Trophoblast cell (in vitro differentiated cells and primary cell): Measurements from ENCODE around the gene KLK2.

Experiments used
- DNase-seq, 2 donors: peaks; one replicate each; pipeline ENCODE4 v3.0.0-alpha.2; 2016
- H2AFZ ChIP-seq: 2 replicates; pipeline ENCODE4 v1.6.1; 2013; ENCODE audit warnings: low read length, moderate library complexity, mild to moderate bottlenecking; ENCODE audit not compliant: insufficient read depth, poor library complexity
- H2AK5ac ChIP-seq: 2 replicates; pipeline ENCODE4 v1.6.1; 2013; ENCODE audit warnings: mild to moderate bottlenecking, low read length
- H2BK120ac ChIP-seq: 2 replicates; pipeline ENCODE4 v1.6.1; 2013; ENCODE audit warnings: low read length, mild to moderate bottlenecking, moderate library complexity; ENCODE audit not compliant: insufficient read depth, poor library complexity
- H2BK12ac ChIP-seq: 2 replicates; pipeline ENCODE4 v1.6.1; 2013; ENCODE audit warnings: mild to moderate bottlenecking, low read length, moderate library complexity
- H2BK5ac ChIP-seq: 2 replicates; pipeline ENCODE4 v1.6.1; 2013; ENCODE audit warnings: low read length, low read depth, moderate library complexity, mild to moderate bottlenecking; ENCODE audit not compliant: poor library complexity
- H3K14ac ChIP-seq: 2 replicates; pipeline ENCODE4 v1.6.1; 2013; ENCODE audit warnings: mild to moderate bottlenecking, low read length
- H3K18ac ChIP-seq: 2 replicates; pipeline ENCODE4 v1.6.1; 2013; ENCODE audit warnings: mild to moderate bottlenecking, low read length
- H3K23ac ChIP-seq: 2 replicates; pipeline ENCODE4 v1.6.1; 2013; ENCODE audit warnings: low read length
- H3K27ac ChIP-seq: 2 replicates; pipeline ENCODE4 v1.5.1; 2013; ENCODE audit warnings: low read depth, mild to moderate bottlenecking, inconsistent platforms, low read length, moderate library complexity
- H3K27me3 ChIP-seq: 2 replicates; pipeline ENCODE4 v1.6.1; 2013; ENCODE audit warnings: inconsistent platforms, mild to moderate bottlenecking, low read length, moderate library complexity; ENCODE audit not compliant: insufficient read depth
- H3K36me3 ChIP-seq, 2 experiments: 1 replicate in 1 of 2; 2 replicates in 1 of 2; pipeline ENCODE4 v1.6.1; 2013; ENCODE audit warnings: low read length in 2 of 2, mild to moderate bottlenecking in 2 of 2, moderate library complexity in 1 of 2; ENCODE audit not compliant: insufficient read depth in 2 of 2, control insufficient read depth in 1 of 2
- H3K4ac ChIP-seq: 2 replicates; pipeline ENCODE4 v1.6.1; 2013; ENCODE audit warnings: low read depth, mild to moderate bottlenecking, low read length, moderate library complexity
- H3K4me1 ChIP-seq, 2 experiments: 1 replicate in 1 of 2; 2 replicates in 1 of 2; pipeline ENCODE4 v1.6.1; 2013; ENCODE audit warnings: low read length in 2 of 2, mild to moderate bottlenecking in 2 of 2, moderate library complexity in 1 of 2; ENCODE audit not compliant: insufficient read depth in 2 of 2, control insufficient read depth in 1 of 2
- H3K4me2 ChIP-seq: 2 replicates; pipeline ENCODE4 v1.6.1; 2013; ENCODE audit warnings: inconsistent platforms, mild to moderate bottlenecking, low read length, moderate library complexity
- H3K4me3 ChIP-seq: 2 replicates; pipeline ENCODE4 v1.5.1; 2013; ENCODE audit warnings: mild to moderate bottlenecking, low read depth, low read length, inconsistent platforms
- H3K79me1 ChIP-seq: one replicate; pipeline ENCODE4 v1.6.1; 2013; ENCODE audit warnings: low read length
- H3K79me2 ChIP-seq: 2 replicates; pipeline ENCODE4 v1.6.1; 2013; ENCODE audit warnings: low read length, mild to moderate bottlenecking; ENCODE audit not compliant: control insufficient read depth, insufficient read depth, poor library complexity
- H3K9ac ChIP-seq: 2 replicates; pipeline ENCODE4 v1.6.1; 2013; ENCODE audit warnings: mild to moderate bottlenecking, low read length
- H3K9me3 ChIP-seq: 2 replicates; pipeline ENCODE4 v1.6.1; 2013; ENCODE audit warnings: low read depth, mild to moderate bottlenecking, control low read depth, inconsistent platforms, low read length; ENCODE audit not compliant: insufficient read depth
- H4K12ac ChIP-seq: 2 replicates; pipeline ENCODE4 v1.6.1; 2013; ENCODE audit warnings: low read depth, mild to moderate bottlenecking, low read length, moderate library complexity
- H4K8ac ChIP-seq: 2 replicates; pipeline ENCODE4 v1.6.1; 2013; ENCODE audit warnings: low read depth, mild to moderate bottlenecking, low read length, moderate library complexity
- H4K91ac ChIP-seq: one replicate; pipeline ENCODE4 v1.6.1; 2013; ENCODE audit warnings: low read depth, mild to moderate bottlenecking, low read length, moderate library complexity
- WGBS: extraction: QIAGEN DNeasy Blood & Tissue Kit; methylation state at CpG from one replicate; pipeline ENCODE4 v1.1.7; 2013; ENCODE audit warnings: missing lambda C conversion rate; ENCODE audit not compliant: insufficient read length, insufficient coverage; ENCODE audit errors: extremely low coverage; 5-methylcytosine and 5-hydroxymethylcytosine counted together

Gene KLK2

GRCh38 chr19:50877338-50877737 lies 4.1 kb downstream of the KLK2 start:
- Histone ChIP-seq H2BK12ac (no peak overlapping the region), H3K27me3 (no peaks in the 10 kb centered on the region), H3K4me3 (peak overlapping the region; percentile 15), H3K79me1 (no peaks in the 10 kb centered on the region), H2BK120ac (no peak overlapping the region), H4K12ac (no peak overlapping the region), H3K36me3 (no peaks in the 10 kb centered on the region), H3K9ac (no peak overlapping the region), H3K23ac (no peak overlapping the region), H4K91ac (no peak overlapping the region), H3K27ac (no peak overlapping the region), H3K4ac (no peak overlapping the region), H3K4me1 (no peaks in the 10 kb centered on the region), H2AFZ (no peak overlapping the region), H4K8ac (no peak overlapping the region), H3K9me3 (peaks cover 8% of the 10 kb centered on the region), H2AK5ac (no peak overlapping the region), H3K79me2 (no peaks in the 10 kb centered on the region), H2BK5ac (no peak overlapping the region), H3K14ac (no peak overlapping the region), H3K18ac (no peak overlapping the region), H3K4me2 (no peak overlapping the region)
- DNase-seq = no peak
- WGBS = no CpG with 5 or more reads among the region's 8 CpGs

GRCh38 chr19:50878851-50879250 lies 5.6 kb downstream of the KLK2 start:
- H3K4me1 ChIP-seq = no peaks in the 10 kb centered on the region
- peaks cover 5% of the 10 kb centered on the region for H3K9me3 ChIP-seq
- H3K14ac ChIP-seq = no peak overlapping the region
- H2BK5ac ChIP-seq = no peak overlapping the region
- H3K23ac ChIP-seq = no peak overlapping the region
- H2AK5ac ChIP-seq = no peak overlapping the region
- H4K12ac ChIP-seq = no peak overlapping the region
- no peak overlapping the region for H3K9ac ChIP-seq
- no peaks in the 10 kb centered on the region for H3K36me3 ChIP-seq
- no peaks in the 10 kb centered on the region for H3K27me3 ChIP-seq
- DNase-seq = no peak
- no peak overlapping the region for H4K8ac ChIP-seq
- H3K18ac ChIP-seq = no peak overlapping the region
- no peak overlapping the region for H2AFZ ChIP-seq
- H4K91ac ChIP-seq = no peak overlapping the region
- H3K4me2 ChIP-seq = no peak overlapping the region
- no peak overlapping the region for H3K4ac ChIP-seq
- H3K79me1 ChIP-seq = no peaks in the 10 kb centered on the region
- no peak overlapping the region for H2BK120ac ChIP-seq
- WGBS = no CpG with 5 or more reads among the region's 5 CpGs
- no peak overlapping the region for H2BK12ac ChIP-seq
- H3K27ac ChIP-seq = no peak overlapping the region
- no peaks in the 10 kb centered on the region for H3K79me2 ChIP-seq
- peak overlapping the region; percentile 21 for H3K4me3 ChIP-seq

GRCh38 chr19:50880241-50880640 lies 7.0 kb downstream of the KLK2 start:
- no peak overlapping the region for H2AFZ ChIP-seq
- no peak overlapping the region for H3K23ac ChIP-seq
- H3K79me1 ChIP-seq = no peaks in the 10 kb centered on the region
- no peak overlapping the region for H3K14ac ChIP-seq
- H3K9me3 ChIP-seq = peaks cover 8% of the 10 kb centered on the region
- no peak overlapping the region for H2BK120ac ChIP-seq
- H3K4ac ChIP-seq = no peak overlapping the region
- no peak overlapping the region for H2AK5ac ChIP-seq
- no peak overlapping the region for H3K9ac ChIP-seq
- H3K4me1 ChIP-seq = no peaks in the 10 kb centered on the region
- H3K79me2 ChIP-seq = no peaks in the 10 kb centered on the region
- no peak overlapping the region for H4K91ac ChIP-seq
- no peaks in the 10 kb centered on the region for H3K27me3 ChIP-seq
- no CpG with 5 or more reads among the region's 5 CpGs for WGBS
- no peak overlapping the region for H4K12ac ChIP-seq
- H3K27ac ChIP-seq = no peak overlapping the region
- H3K4me2 ChIP-seq = no peak overlapping the region
- H4K8ac ChIP-seq = no peak overlapping the region
- no peak overlapping the region for H2BK12ac ChIP-seq
- no peak overlapping the region for H3K4me3 ChIP-seq
- no peak for DNase-seq
- no peak overlapping the region for H3K18ac ChIP-seq
- no peak overlapping the region for H2BK5ac ChIP-seq
- no peaks in the 10 kb centered on the region for H3K36me3 ChIP-seq

GRCh38 chr19:50882188-50882587 lies 8.9 kb downstream of the KLK2 start:
- Histone ChIP-seq H3K79me1 (no peaks in the 10 kb centered on the region), H3K9ac (no peak overlapping the region), H3K4me1 (no peaks in the 10 kb centered on the region), H4K8ac (no peak overlapping the region), H4K91ac (no peak overlapping the region), H2AFZ (no peak overlapping the region), H4K12ac (no peak overlapping the region), H3K23ac (no peak overlapping the region), H3K27ac (no peak overlapping the region), H2BK120ac (no peak overlapping the region), H3K14ac (no peak overlapping the region), H2AK5ac (no peak overlapping the region), H3K36me3 (no peaks in the 10 kb centered on the region), H3K4ac (no peak overlapping the region), H2BK5ac (no peak overlapping the region), H3K79me2 (no peaks in the 10 kb centered on the region), H3K4me3 (no peak overlapping the region), H3K18ac (no peak overlapping the region), H3K27me3 (no peaks in the 10 kb centered on the region), H2BK12ac (no peak overlapping the region), H3K9me3 (peaks cover 5% of the 10 kb centered on the region), H3K4me2 (no peak overlapping the region)
- WGBS = no CpG with 5 or more reads among the region's 3 CpGs
- DNase-seq = no peak
